K562 (cell line): Measurements from ENCODE around the gene TSC22D2. TPM values are rescaled to one million over a fixed set of nuclear protein-coding genes. Genes with fewer than 3 reads are reported as not detected.

Experiments
- BACH1 ChIP-seq: fragments of 200-800 bp; sonication (Bioruptor generic); IDR thresholded peaks from 2 replicates; pipeline ENCODE4 v1.6.1; 2016; ENCODE audit warnings: missing genetic modification characterization, missing compliant biosample characterization
- GABPB2 ChIP-seq: fragments of 250-450 bp; sonication (Bioruptor Pico); conservative IDR thresholded peaks from 2 replicates; pipeline ENCODE4 v1.5.1; 2021; ENCODE audit warnings: mild to moderate bottlenecking
- IFI16 ChIP-seq: fragments of 250-450 bp; sonication (Bioruptor Pico); IDR thresholded peaks from 2 replicates; pipeline ENCODE4 v2.1.2; 2022; ENCODE audit warnings: mild to moderate bottlenecking, inconsistent platforms
- MIER1 ChIP-seq: fragments of 450-650 bp; IDR thresholded peaks from 2 replicates; pipeline ENCODE4 v1.6.1; 2016; ENCODE audit warnings: antibody characterized with exemption, mild to moderate bottlenecking, low read depth
- NCOA2 ChIP-seq, 2 experiments: fragments of 450-650 bp; IDR thresholded peaks; 2 replicates each; pipeline ENCODE4 v1.6.1; 2018; ENCODE audit warnings: mild to moderate bottlenecking in 2 of 2, moderate library complexity in 1 of 2; ENCODE audit not compliant: partially characterized antibody in 2 of 2
- NFE2L1 ChIP-seq: fragments of 450-650 bp; IDR thresholded peaks from 2 replicates; pipeline ENCODE4 v1.6.1; 2016; ENCODE audit warnings: missing genetic modification characterization, low read depth, mild to moderate bottlenecking, missing compliant biosample characterization, moderate library complexity, borderline replicate concordance
- NR2C1 ChIP-seq, 2 experiments: fragments of 450-650 bp; IDR thresholded peaks; 2 replicates each; pipeline ENCODE4 v1.6.1; 2017; ENCODE audit warnings: mild to moderate bottlenecking in 2 of 2, antibody characterized with exemption in 1 of 2, inconsistent platforms in 1 of 2, missing compliant biosample characterization in 1 of 2, missing genetic modification characterization in 1 of 2
- RBBP5 ChIP-seq: fragments of 200-600 bp; sonication (generic); IDR thresholded peaks from 2 replicates; pipeline ENCODE4 v1.6.1; 2012; ENCODE audit warnings: borderline replicate concordance, mild to moderate bottlenecking, low read length, control low read depth, inconsistent platforms; ENCODE audit not compliant: insufficient read depth, poor library complexity, severe bottlenecking
- TCFL5 ChIP-seq: fragments of 250-450 bp; sonication (Bioruptor Pico); conservative IDR thresholded peaks from 2 replicates; pipeline ENCODE4 v1.6.1; 2021; ENCODE audit warnings: mild to moderate bottlenecking, moderate library complexity, matching md5 sums
- TEAD2 ChIP-seq: fragments of 450-650 bp; IDR thresholded peaks from 2 replicates; pipeline ENCODE4 v1.6.1; 2016; ENCODE audit warnings: missing genetic modification characterization, control low read depth, missing compliant biosample characterization
- ZFPM2 ChIP-seq: fragments of 250-450 bp; sonication (Bioruptor Pico); IDR thresholded peaks from 2 replicates; pipeline ENCODE4 v1.5.1; 2022; ENCODE audit warnings: mild to moderate bottlenecking
- ZNF23 ChIP-seq: fragments of 250-450 bp; sonication (Bioruptor Pico); IDR thresholded peaks from 2 replicates; pipeline ENCODE4 v1.4.0; 2020; ENCODE audit warnings: mild to moderate bottlenecking
- polyA plus RNA-seq, 8 experiments: library from polyadenylated mRNA; depleted of rRNA in 4 of 8; stranded (reverse) in 5 of 8; unstranded in 3 of 8; fragments of >200 nt; fragmentation: Nextera tagmentation in 2 of 8; fragmentation: Illumina TruSeq in 1 of 8; extraction: Ambion mirVana in 2 of 8; extraction: Trizol in 1 of 8; gene quantifications; 2 replicates each; pipeline versions ENCODE4 v1.2.1 to v1.2.3, GENCODE V29; 2011 to 2014; ENCODE audit warnings: inconsistent platforms in 1 of 8, missing spikeins in 1 of 8
- total RNA-seq, 7 experiments: library from RNA; depleted of rRNA in 6 of 7; stranded (reverse); fragments of >200 nt in 6 of 7; fragmentation: Illumina TruSeq in 2 of 7; extraction: Trizol in 2 of 7; gene quantifications; 2 replicates each; pipeline versions ENCODE4 v1.2.1 to v1.2.3, GENCODE V29; 2011 to 2021; ENCODE audit warnings: low replicate concordance in 1 of 7
- TF ChIP-seq, protein P1 (sequence below): sonication (generic); formaldehyde crosslinking; IDR thresholded peaks from 2 replicates; pipeline ENCODE4 v1.8.0; 2022; ENCODE audit warnings: mild to moderate bottlenecking, missing genetic modification reagents
- TF ChIP-seq, protein P2 (sequence below): fragments of 450-650 bp; formaldehyde crosslinking; IDR thresholded peaks from 2 replicates; pipeline ENCODE4 v1.4.0; 2020; ENCODE audit warnings: mild to moderate bottlenecking, moderate library complexity
- TF ChIP-seq, protein P3 (sequence below), 2 experiments: fragments of 450-650 bp; IDR thresholded peaks; 2 replicates each; pipeline ENCODE4 v1.6.1; 2016
- TF ChIP-seq, protein P4 (sequence below): fragments of 450-650 bp; IDR thresholded peaks from 2 replicates; pipeline ENCODE4 v1.6.1; 2016; ENCODE audit warnings: antibody characterized with exemption
- TF ChIP-seq, protein P5 (sequence below): sonication (generic); formaldehyde crosslinking; IDR thresholded peaks from 2 replicates; pipeline ENCODE4 v1.8.1; 2023; ENCODE audit warnings: mild to moderate bottlenecking, missing genetic modification reagents

TSC22D2 gene
- total and polyA plus RNA-seq, 9 of the 15 experiments (the other 6 are each of a cell fraction or from before 2014, with no cell fraction given): 5.5 to 44.0 (median 19.3) TPM

DNA sequence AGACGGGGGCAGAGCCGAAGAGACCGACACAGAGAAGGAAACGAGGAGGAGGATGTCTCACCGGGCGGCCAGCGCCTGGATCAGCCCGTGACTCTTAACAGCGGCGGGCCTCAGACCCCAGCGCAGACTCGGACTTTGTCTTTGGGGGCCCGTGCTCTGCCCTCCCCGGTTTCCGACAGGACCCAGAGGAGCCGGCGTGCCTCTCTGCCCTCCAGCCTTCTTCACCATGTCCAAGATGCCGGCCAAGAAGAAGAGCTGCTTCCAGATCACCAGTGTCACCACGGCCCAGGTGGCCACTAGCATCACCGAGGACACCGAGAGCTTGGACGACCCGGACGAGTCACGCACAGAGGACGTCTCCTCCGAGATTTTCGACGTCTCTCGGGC is 1.0 kb downstream of the TSC22D2 start (continued):
- TF ChIP-seq GABPB2: no peak
- TF ChIP-seq, protein P1, sequence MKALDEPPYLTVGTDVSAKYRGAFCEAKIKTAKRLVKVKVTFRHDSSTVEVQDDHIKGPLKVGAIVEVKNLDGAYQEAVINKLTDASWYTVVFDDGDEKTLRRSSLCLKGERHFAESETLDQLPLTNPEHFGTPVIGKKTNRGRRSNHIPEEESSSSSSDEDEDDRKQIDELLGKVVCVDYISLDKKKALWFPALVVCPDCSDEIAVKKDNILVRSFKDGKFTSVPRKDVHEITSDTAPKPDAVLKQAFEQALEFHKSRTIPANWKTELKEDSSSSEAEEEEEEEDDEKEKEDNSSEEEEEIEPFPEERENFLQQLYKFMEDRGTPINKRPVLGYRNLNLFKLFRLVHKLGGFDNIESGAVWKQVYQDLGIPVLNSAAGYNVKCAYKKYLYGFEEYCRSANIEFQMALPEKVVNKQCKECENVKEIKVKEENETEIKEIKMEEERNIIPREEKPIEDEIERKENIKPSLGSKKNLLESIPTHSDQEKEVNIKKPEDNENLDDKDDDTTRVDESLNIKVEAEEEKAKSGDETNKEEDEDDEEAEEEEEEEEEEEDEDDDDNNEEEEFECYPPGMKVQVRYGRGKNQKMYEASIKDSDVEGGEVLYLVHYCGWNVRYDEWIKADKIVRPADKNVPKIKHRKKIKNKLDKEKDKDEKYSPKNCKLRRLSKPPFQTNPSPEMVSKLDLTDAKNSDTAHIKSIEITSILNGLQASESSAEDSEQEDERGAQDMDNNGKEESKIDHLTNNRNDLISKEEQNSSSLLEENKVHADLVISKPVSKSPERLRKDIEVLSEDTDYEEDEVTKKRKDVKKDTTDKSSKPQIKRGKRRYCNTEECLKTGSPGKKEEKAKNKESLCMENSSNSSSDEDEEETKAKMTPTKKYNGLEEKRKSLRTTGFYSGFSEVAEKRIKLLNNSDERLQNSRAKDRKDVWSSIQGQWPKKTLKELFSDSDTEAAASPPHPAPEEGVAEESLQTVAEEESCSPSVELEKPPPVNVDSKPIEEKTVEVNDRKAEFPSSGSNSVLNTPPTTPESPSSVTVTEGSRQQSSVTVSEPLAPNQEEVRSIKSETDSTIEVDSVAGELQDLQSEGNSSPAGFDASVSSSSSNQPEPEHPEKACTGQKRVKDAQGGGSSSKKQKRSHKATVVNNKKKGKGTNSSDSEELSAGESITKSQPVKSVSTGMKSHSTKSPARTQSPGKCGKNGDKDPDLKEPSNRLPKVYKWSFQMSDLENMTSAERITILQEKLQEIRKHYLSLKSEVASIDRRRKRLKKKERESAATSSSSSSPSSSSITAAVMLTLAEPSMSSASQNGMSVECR (CRISPR knock-in tag): peak; percentile 11; the same call in 1 of the 2 replicates
- no peak for TF ChIP-seq ZFPM2 (CRISPR knock-in tag)
- TF ChIP-seq, protein P2, sequence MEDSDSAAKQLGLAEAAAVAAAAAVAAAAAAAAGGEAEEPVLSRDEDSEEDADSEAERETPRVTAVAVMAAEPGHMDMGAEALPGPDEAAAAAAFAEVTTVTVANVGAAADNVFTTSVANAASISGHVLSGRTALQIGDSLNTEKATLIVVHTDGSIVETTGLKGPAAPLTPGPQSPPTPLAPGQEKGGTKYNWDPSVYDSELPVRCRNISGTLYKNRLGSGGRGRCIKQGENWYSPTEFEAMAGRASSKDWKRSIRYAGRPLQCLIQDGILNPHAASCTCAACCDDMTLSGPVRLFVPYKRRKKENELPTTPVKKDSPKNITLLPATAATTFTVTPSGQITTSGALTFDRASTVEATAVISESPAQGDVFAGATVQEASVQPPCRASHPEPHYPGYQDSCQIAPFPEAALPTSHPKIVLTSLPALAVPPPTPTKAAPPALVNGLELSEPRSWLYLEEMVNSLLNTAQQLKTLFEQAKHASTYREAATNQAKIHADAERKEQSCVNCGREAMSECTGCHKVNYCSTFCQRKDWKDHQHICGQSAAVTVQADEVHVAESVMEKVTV: no peak
- TF ChIP-seq IFI16 (CRISPR knock-in tag): no peak
- TF ChIP-seq NR2C1 (IDR thresholded peaks at IDR 0.05): no peak
- TF ChIP-seq NR2C1 (tag; IDR thresholded peaks at IDR 0.05): no peak
- TF ChIP-seq, protein P3, sequence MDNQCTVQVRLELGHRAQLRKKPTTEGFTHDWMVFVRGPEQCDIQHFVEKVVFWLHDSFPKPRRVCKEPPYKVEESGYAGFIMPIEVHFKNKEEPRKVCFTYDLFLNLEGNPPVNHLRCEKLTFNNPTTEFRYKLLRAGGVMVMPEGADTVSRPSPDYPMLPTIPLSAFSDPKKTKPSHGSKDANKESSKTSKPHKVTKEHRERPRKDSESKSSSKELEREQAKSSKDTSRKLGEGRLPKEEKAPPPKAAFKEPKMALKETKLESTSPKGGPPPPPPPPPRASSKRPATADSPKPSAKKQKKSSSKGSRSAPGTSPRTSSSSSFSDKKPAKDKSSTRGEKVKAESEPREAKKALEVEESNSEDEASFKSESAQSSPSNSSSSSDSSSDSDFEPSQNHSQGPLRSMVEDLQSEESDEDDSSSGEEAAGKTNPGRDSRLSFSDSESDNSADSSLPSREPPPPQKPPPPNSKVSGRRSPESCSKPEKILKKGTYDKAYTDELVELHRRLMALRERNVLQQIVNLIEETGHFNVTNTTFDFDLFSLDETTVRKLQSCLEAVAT (IDR thresholded peaks at IDR 0.05): 0 out of 4 replicates have a peak, but pooled peaks have one; percentile 7 to 8
- no peak for TF ChIP-seq NFE2L1 (tag)
- TF ChIP-seq TEAD2 (tag): no peak
- TF ChIP-seq RBBP5: peak; percentile 7
- no peak for TF ChIP-seq NCOA2 (IDR thresholded peaks at IDR 0.05; ENCODE audit: partially characterized antibody in 2 of 2)
- TF ChIP-seq, protein P4, sequence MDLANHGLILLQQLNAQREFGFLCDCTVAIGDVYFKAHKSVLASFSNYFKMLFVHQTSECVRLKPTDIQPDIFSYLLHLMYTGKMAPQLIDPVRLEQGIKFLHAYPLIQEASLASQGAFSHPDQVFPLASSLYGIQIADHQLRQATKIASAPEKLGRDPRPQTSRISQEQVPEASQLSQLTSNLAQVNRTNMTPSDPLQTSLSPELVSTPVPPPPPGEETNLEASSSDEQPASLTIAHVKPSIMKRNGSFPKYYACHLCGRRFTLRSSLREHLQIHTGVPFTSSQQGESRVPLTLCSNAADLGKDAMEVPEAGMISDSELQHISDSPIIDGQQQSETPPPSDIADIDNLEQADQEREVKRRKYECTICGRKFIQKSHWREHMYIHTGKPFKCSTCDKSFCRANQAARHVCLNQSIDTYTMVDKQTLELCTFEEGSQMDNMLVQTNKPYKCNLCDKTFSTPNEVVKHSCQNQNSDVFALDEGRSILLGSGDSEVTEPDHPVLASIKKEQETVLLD: no peak
- no peak for TF ChIP-seq ZNF23 (CRISPR knock-in tag)
- TF ChIP-seq, protein P5, sequence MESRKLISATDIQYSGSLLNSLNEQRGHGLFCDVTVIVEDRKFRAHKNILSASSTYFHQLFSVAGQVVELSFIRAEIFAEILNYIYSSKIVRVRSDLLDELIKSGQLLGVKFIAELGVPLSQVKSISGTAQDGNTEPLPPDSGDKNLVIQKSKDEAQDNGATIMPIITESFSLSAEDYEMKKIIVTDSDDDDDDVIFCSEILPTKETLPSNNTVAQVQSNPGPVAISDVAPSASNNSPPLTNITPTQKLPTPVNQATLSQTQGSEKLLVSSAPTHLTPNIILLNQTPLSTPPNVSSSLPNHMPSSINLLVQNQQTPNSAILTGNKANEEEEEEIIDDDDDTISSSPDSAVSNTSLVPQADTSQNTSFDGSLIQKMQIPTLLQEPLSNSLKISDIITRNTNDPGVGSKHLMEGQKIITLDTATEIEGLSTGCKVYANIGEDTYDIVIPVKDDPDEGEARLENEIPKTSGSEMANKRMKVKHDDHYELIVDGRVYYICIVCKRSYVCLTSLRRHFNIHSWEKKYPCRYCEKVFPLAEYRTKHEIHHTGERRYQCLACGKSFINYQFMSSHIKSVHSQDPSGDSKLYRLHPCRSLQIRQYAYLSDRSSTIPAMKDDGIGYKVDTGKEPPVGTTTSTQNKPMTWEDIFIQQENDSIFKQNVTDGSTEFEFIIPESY (CRISPR knock-in tag): no peak
- TF ChIP-seq BACH1 (tag): no peak
- TF ChIP-seq TCFL5: no peak
- no peak for TF ChIP-seq MIER1
